OCI-LY1 (cell line): ENCODE data around the gene KIAA1755.

Experiments
- CTCF ChIP-seq: fragments of 200-600 bp; sonication (generic), shearing (Covaris generic); IDR thresholded peaks from 2 replicates; pipeline ENCODE4 v1.5.1; 2017; ENCODE audit warnings: mild to moderate bottlenecking, antibody characterized with exemption, low read length, moderate library complexity, mixed read lengths
- EZH2 ChIP-seq: fragments of 200-600 bp; sonication (generic), shearing (Covaris generic); IDR thresholded peaks from 2 replicates; pipeline ENCODE4 v1.8.0; 2017; ENCODE audit warnings: borderline replicate concordance, mixed run types, mild to moderate bottlenecking, antibody characterized with exemption, low read length, moderate library complexity, mixed read lengths

GRCh38 chr20:38211200-38212097, 49.1 kb downstream of the KIAA1755 start:
- no peak for TF ChIP-seq CTCF
- no peak for TF ChIP-seq EZH2
